H54 (cell line): ENCODE measurements around the gene CIAO1.
A peak's percentile ranks its signal among the peaks of the same experiment; 100 is the strongest.

ENCODE experiments used
- DNase-seq: peaks from one replicate; pipeline ENCODE4 v3.0.0; 2011; ENCODE audit warnings: low spot score, mixed read lengths; ENCODE audit not compliant: insufficient read length
- FAIRE-seq: peaks from 3 replicates; lab custom pipeline; 2011; peaks lifted over from hg19 to GRCh38; lab: Jason Lieb, UNC
- POLR2A ChIP-seq: IDR thresholded peaks from 2 replicates; pipeline ENCODE4 v1.6.1; 2011; ENCODE audit warnings: low read depth, mild to moderate bottlenecking, low read length

Gene CIAO1

DNA sequence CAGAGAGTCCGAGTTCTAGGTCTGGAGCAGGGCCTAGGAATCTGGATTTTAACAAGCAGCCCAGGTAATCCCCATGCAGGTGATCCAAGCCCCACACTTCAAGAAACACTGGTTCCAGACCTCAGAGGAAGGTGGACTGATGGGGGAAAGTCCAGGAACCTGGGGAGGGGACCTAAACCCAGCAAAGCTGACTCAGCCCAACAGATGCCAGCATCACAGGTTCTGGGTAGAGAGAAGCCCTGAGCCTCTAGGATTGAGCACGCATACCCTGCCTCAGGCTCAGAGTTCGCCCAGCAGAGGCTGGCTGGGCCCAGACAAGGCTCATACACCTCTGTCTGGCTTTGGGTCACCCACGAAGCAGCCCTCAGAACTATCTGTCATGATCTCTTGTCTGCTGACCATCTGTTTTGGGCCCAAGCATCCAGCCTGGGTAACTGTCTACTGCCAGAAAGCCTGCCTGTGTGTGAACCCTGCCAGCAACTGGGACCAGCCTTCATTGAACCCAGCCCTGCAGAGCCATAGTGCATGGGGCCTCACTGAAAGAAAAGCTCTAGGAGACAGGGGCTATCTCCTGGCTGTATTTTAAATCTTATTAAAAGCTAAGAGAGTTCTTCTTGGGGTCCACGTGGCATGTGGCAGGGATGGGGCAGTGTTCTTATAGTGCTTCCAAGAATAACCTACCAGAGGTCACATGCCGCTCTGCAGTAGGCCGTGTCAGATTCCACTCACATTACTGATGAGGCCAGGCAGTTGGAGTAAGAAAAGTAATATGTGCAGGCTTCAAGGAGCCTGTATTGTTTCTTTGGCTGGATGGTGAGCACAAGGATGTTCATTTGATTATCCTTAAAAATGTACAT lies 7.6 kb upstream of the CIAO1 start:
- FAIRE-seq: no peak
- DNase-seq: no peak
- no peak for TF ChIP-seq POLR2A

DNA sequence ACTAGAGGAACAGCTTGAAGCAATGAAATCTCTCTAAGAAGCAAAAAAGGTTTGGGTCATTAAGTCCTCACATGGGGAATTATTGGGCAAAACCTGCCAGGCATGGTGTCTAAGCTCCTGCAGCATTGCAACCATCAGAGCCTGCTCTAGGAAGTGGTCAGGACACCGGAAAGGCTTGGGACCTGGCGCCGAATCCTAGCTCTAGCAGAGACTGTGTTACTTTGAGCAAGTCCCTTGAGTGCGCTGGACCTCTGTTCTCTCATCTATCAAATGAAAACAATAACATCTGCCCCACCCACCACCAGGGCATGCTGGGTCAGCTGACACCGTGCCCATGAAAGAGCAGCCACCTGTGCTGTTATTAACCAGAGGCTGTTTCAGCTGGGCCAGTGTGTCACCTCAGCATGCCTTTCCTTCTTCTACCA lies 6.5 kb upstream of the CIAO1 start:
- FAIRE-seq: no peak
- TF ChIP-seq POLR2A: no peak
- no peak for DNase-seq

DNA sequence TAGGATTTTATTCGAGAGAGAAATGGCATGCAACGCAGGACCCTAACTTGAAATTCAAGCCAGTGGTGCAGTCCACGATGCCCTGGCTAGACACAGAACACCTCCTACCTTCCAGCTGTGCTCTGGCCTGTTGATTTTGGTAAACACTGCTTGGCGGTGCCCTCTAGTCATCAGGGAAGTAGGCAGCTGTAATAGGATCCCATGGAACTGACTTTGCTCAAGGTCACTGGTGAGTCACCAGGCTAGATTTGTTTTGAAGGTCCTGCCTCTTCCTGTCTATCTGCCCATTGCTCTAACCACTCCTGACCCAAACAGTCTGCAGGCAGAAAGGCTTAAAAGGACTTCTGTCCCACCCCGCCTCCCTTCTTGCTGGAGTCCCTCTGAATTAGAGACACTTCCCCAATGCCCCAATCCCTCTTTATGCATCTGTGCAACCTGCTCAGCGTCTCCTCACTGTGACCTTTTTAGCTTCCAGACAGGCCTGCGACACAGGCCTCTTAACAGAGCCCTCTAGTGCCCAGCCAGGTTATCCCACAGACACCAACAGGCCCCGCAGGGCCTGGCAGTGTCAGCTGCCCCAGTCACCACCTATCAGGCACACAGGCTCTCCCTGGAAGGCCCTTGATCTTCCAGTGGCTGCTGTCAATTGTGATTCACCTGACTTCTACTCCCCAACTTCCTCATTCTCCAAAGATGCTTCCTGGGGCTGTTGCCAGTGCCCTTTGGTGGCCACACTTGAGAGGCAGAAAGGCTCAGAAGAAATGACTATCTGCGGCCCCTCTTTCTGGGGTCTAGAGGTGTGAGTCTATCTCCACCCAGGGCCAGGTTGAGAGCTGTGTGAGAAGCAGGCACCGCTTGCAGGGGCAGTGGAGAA lies 5.4 kb upstream of the CIAO1 start:
- no peak for TF ChIP-seq POLR2A
- FAIRE-seq (peak; percentile 91), DNase-seq (peak; percentile 95)

DNA sequence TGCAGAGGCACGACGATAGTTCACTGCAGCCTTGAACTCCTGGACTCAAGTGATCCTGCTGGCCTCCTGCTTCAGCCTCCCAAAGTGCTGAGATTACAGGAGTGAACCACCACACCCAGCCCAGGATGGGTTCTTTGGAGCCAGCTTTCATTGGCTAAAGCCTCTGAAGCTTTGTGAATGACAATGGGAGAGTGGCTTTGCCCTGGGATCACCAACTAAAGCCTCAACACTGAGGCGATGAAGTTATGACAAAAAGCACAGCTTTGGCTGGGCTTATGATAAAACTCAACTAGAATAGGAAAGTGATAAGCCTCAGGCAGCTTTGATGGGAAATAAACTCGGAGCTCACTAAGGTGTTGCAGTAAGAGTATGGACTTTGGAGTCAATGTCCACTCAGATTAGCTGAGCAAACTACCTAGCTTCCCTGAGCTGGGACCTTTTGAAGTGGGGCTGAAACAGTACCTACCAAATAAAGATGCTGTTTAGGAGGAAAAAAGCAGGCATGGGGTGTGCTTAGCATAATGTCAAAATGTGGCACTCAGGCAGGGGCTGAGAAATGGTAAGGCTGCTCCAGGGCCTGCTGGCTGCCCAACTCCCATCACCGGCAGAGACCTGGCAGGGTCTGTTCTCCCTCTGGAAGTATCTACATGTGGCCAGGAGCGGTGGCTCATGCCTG lies 4.6 kb upstream of the CIAO1 start:
- TF ChIP-seq POLR2A: no peak
- FAIRE-seq: no peak
- no peak for DNase-seq

DNA sequence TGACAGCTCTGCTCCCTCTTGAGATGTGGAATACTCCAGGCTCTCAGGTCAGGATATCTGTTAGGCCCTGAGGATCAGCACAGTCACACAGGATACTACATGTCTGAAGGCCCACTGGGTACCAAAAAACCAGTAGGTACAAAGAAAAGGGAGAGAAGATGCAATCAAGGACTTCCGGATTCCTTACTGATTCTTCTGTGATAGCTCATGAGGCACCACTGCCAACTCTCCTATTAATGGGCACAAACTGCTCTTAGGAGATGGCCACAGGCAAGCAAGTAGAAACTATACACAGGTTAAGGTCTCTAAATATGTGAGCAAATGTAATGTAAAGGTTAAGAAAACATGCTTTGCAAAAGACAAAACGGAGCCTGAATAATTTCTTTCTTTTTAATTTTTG lies 3.7 kb upstream of the CIAO1 start:
- DNase-seq (no peak), FAIRE-seq (no peak)
- no peak for TF ChIP-seq POLR2A

DNA sequence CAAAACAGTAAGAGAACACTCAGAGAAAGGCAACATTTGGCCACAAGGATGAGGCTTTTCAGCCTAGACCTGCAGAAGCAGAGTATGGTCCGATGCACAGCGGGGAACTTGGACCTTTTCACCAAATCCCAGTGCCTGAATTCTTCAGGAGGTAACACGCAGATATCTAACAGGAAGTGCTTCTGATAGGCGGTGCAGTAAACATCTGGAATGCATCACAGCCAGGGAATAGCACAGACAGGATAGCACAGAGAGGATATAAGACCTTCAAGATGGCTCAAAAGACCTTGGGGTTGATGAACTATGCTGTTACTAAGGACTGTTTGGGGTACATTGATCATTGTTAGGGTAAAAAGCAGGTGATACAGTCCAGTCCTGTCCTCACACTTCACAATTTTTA lies 1.9 kb upstream of the CIAO1 start:
- FAIRE-seq: no peak
- DNase-seq: no peak
- TF ChIP-seq POLR2A: no peak

DNA sequence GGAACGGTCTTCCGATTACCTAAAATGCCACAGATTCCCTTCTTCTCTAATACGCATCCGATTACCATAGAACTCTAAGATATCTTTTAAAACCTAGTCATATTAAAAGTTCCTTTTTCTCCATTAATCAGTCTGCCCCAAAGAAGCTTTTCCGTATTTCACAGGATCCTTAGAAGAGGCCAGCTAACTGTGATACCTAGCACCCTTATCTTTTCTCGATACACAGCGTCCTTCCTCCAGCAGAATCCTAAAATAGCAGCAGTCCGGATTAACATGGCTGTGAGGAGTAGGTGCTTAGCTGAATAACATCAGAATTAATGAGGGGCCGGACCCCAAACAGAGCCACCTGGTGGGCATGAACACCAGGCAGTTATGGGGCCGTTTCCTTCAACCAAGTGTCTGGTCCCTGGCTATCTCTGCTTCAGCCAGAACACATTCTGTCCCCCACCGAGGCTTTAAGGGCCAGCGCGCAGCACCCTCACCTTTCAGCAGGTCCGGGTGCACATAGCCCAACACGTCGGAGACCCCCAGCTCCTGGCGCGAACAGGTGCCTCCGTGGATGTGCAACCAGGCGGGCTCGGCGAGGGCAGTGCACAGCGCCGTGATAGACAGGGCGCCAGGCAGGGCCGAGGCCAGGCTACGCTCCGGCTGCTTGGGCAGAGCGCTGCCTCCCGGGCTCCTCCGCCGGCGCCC lies 1.2 kb upstream of the CIAO1 start:
- no peak for FAIRE-seq
- DNase-seq: no peak
- no peak for TF ChIP-seq POLR2A

DNA sequence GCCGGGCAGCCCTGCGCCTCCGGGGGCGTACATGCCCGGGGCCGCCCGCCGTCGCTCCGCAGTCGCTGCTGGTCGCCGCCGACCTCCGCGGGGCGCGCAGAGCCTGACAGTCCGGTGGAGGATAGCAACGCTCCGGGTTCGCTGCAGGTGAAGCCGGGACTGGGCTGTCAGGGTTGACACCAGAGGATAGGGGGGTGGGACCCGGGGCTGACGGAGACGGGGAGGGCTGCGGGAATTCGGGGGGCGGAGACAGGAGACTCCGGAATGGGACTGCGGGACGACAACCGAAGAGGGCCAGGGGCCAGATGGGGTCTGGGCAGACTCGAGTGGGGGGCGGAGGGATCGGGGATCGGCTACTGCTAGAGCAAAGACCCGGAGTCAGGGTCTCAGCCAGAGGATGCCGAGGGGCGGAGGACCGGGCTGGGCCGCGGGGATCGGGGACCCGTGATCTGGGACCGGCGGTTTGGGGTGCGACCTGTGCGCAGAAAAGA lies 631 bp upstream of the CIAO1 start:
- DNase-seq (peak; percentile 41), FAIRE-seq (no peak)
- TF ChIP-seq POLR2A: no peak

DNA sequence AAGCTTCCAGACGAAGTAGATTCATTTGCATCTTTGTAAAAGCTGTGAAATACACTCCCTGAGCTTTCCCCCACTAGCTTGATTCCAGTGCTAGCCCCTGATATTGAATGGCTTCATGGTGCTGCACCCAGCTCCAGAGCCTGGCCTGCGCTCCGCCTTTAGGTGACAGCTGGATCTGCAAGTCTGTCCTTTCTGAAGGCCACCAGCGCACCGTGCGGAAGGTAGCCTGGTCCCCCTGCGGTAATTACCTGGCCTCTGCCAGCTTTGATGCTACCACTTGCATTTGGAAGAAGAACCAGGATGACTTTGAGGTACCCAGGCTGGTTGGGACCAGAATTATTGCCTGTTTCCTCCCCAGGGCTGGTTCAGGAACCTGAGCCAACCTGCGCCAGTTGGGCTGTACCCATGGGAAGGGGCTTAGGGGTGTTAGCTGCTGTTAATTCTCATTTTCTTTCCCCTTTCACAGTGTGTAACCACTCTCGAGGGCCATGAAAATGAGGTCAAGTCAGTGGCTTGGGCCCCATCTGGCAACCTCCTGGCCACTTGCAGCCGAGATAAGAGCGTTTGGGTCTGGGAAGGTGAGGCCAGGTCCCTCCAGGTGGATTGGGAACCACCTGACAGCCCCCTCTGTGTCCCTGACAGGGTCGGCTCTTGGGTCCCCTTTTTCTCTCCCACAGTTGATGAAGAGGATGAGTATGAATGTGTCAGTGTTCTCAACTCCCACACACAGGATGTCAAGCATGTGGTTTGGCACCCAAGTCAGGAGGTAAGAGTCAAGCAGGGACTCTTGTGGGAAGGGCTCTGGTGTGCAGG lies 1.3 kb downstream of the CIAO1 start:
- FAIRE-seq (no peak), DNase-seq (peak; percentile 34)
- TF ChIP-seq POLR2A: no peak

DNA sequence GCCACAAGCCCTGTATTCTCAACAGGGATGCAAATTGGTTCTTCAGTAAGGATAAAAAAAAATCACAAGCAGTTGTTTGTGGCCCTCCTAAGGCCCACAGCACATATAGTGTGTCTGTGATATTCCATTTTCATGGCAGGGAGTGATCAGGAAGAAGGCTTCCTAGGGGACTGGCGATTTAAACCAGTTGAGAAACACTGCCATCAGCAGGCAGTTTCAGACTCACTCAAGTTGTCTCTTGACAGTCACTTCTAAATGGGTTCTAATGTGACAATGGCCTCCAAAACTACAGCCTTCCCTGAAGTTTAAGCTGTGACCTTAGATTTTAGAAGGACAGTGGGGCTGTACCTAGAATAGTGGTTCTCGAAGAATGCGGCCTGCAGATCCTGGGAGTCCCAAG lies 6.0 kb downstream of the CIAO1 start:
- TF ChIP-seq POLR2A: no peak
- FAIRE-seq (no peak), DNase-seq (no peak)

DNA sequence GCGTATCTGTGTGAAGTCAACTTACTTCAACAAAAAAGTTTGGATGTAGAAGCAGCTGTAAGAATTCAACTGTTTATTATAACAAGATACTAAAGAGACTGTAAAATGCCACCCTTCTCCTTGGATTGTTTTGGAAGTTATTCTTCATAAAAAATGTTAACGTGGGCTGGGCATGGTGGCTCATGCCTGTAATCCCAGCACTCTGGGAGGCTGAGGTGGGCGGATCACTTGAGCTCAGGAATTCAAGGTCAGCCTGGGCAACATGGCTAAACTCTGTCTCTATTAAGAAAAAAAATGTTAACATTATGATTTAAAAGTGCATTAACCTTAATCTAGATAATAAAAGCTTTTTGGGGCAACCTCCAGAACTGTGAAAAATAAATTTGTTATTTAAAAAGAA lies 7.7 kb downstream of the CIAO1 start:
- TF ChIP-seq POLR2A: no peak
- DNase-seq (no peak), FAIRE-seq (no peak)

DNA sequence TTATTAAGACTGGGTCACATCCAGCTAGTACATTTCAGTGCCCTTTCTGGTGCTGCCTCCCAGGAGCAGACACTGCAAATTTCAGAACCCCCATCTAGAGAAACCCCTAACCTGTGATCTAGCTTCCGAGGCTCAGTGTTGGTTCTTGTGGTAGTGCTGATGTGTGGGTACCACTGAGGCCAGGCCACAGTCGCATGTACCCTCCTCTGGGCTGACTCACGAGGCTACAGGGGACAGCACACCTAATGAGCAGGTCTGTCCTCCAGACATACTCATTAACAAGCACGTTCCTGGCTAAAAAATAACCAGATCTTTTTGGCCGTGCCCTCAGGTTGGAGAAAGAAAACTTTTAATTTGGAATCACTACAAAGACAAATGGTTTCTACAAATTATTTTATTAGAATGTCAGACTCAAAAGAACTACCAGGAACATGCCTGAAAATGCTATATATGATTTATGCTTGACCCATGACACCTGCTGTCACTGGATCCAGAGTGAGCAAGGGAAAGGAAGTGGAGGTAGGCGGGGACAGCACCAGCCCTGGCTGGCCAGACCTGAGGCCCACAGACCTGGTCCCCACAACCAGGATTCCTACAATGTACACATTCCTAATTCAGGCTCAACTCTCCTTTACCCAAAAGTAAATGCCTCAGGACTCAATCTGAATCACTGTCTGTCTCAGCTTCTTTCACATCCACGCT lies 8.5 kb downstream of the CIAO1 start:
- no peak for FAIRE-seq
- DNase-seq: no peak

More for the DNA sequence above, 8.5 kb downstream of the CIAO1 start:
- TF ChIP-seq POLR2A: no peak
